Type B pancreatic cell (in vitro differentiated cells): ENCODE measurements around the gene CAP2. TPM values are rescaled to one million over a fixed set of nuclear protein-coding genes. Genes with fewer than 3 reads are reported as not detected.
"Not testable (repeated sequence)": the region's sequence is repeated elsewhere in the genome, so short reads cannot be mapped to it uniquely, and the experiment has no call there.

ENCODE experiments used
- DNase-seq: peaks from one replicate; pipeline ENCODE4 v3.0.0; 2021; ENCODE audit warnings: mixed read lengths; ENCODE audit not compliant: unreplicated experiment; ENCODE audit errors: extremely low spot score
- H3K27ac Mint-ChIP-seq: 2 replicates; pipeline ENCODE4 v1.8.0; 2021; ENCODE audit warnings: mild to moderate bottlenecking, mixed read lengths
- H3K27me3 Mint-ChIP-seq: 2 replicates; pipeline ENCODE4 v1.8.0; 2021; ENCODE audit warnings: mixed read lengths
- H3K36me3 Mint-ChIP-seq: 2 replicates; pipeline ENCODE4 v1.8.0; 2021; ENCODE audit warnings: mixed read lengths
- H3K4me1 Mint-ChIP-seq: one replicate; pipeline ENCODE4 v1.8.0; 2021; ENCODE audit warnings: mixed read lengths; ENCODE audit not compliant: unreplicated experiment
- H3K4me3 Mint-ChIP-seq: 2 replicates; pipeline ENCODE4 v1.8.0; 2021; ENCODE audit warnings: mild to moderate bottlenecking, mixed read lengths
- H3K9me3 Mint-ChIP-seq: 2 replicates; pipeline ENCODE4 v1.8.0; 2021; ENCODE audit warnings: mixed read lengths
- CTCF ChIP-seq: fragments of 200-600 bp; sonication (generic); conservative IDR thresholded peaks from 2 replicates; pipeline ENCODE4 v1.5.0; 2021; ENCODE audit warnings: antibody characterized with exemption, mild to moderate bottlenecking
- total RNA-seq: library from RNA; stranded (reverse); gene quantifications from 2 replicates; pipeline ENCODE4 v1.2.1, GENCODE V29; 2021; ENCODE audit warnings: low replicate concordance

Gene CAP2
- total RNA-seq, 1 donor from 2014 or later, result 9.3 TPM

GRCh38 chr6:17397764-17398194, 4.4 kb downstream of the CAP2 start:
- H3K4me1 Mint-ChIP-seq, result peaks cover 18% of the 10 kb centered on the region
- H3K27me3 Mint-ChIP-seq, result no peaks in the 10 kb centered on the region
- peaks cover 4% of the 10 kb centered on the region for H3K9me3 Mint-ChIP-seq
- DNase-seq, result no peak
- H3K36me3 Mint-ChIP-seq, result peaks cover 16% of the 10 kb centered on the region
- no peak overlapping the region for H3K4me3 Mint-ChIP-seq
- H3K27ac Mint-ChIP-seq, result no peak overlapping the region
- TF ChIP-seq CTCF, result no peak

DNA sequence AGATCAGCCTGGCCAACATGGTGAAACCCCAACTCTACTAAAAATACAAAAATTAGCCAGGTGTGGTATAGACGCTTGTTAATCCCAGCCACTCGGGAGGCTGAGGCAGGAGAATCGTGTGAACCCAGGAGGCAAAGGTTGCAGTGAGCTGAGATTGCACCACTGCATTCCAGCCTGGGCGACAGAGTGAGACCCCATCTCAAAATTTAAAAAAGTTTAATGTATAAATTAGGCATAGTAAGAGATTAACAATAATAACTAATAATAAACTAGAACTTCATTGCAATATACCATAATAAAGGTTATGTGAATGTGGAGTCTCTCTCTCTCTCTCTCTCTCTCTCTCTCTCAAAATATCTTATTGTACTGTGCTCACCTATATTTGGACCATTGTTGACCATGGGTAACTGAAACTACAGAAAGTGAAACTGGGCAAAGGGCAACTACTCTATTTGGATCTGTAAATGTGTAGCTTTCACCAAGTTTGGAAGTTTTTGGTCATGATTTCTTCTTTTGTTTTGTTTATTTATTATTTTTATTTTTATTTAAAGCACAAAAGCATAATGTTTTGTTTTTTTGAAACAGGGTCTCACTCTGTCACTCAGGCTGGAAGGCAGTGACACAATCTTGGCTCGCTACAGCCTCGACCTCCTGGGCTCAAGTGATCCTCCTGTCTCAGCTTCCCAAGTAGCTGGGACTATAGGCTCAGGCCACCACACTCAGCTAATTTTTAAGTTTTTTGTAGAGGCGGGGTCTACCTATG, 12.0 kb downstream of the CAP2 start:
- H3K9me3 Mint-ChIP-seq, H3K27ac Mint-ChIP-seq, DNase-seq, H3K4me3 Mint-ChIP-seq, H3K4me1 Mint-ChIP-seq, H3K27me3 Mint-ChIP-seq: not testable (repeated sequence)
- peaks cover 13% of the 10 kb centered on the region for H3K36me3 Mint-ChIP-seq

GRCh38 chr6:17405944-17406245, 12.5 kb downstream of the CAP2 start:
- no peaks in the 10 kb centered on the region for H3K27me3 Mint-ChIP-seq
- peaks cover 3% of the 10 kb centered on the region for H3K9me3 Mint-ChIP-seq
- H3K4me1 Mint-ChIP-seq, result no peaks in the 10 kb centered on the region
- H3K27ac Mint-ChIP-seq, result no peak overlapping the region
- peaks cover 12% of the 10 kb centered on the region for H3K36me3 Mint-ChIP-seq
- no peak for DNase-seq
- TF ChIP-seq CTCF, result no peak
- no peak overlapping the region for H3K4me3 Mint-ChIP-seq

GRCh38 chr6:17408081-17408480, 14.7 kb downstream of the CAP2 start:
- Mint-ChIP-seq H3K4me1 (no peaks in the 10 kb centered on the region), H3K4me3 (no peak overlapping the region), H3K27me3 (no peaks in the 10 kb centered on the region), H3K36me3 (peaks cover 12% of the 10 kb centered on the region), H3K9me3 (peaks cover 3% of the 10 kb centered on the region), H3K27ac (no peak overlapping the region)
- DNase-seq, result no peak
- TF ChIP-seq CTCF, result no peak

DNA sequence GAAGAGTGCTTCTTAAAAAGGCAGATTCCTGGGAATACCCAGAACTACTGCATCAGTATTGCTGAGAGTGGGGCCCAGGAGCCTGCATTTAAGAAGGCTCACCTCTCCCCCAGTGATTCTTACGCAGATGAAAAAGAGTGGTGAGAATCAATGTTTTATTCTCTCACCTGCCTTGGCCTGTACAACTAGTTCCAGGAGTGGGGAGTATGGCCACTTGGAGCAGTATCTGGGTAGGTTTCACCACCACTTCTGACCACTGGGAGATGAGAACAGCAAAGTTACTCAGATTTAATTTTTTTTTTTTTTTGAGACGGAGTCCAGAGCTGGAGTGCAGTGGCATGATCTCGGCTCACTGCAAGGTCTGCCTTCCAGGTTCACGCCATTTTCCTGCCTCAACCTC, 16.9 kb downstream of the CAP2 start:
- no peaks in the 10 kb centered on the region for H3K4me1 Mint-ChIP-seq
- no peak overlapping the region for H3K27ac Mint-ChIP-seq
- peaks cover 12% of the 10 kb centered on the region for H3K36me3 Mint-ChIP-seq
- no peaks in the 10 kb centered on the region for H3K27me3 Mint-ChIP-seq
- no peak for DNase-seq
- H3K9me3 Mint-ChIP-seq, result peaks cover 3% of the 10 kb centered on the region
- no peak for TF ChIP-seq CTCF
- H3K4me3 Mint-ChIP-seq, result no peak overlapping the region

DNA sequence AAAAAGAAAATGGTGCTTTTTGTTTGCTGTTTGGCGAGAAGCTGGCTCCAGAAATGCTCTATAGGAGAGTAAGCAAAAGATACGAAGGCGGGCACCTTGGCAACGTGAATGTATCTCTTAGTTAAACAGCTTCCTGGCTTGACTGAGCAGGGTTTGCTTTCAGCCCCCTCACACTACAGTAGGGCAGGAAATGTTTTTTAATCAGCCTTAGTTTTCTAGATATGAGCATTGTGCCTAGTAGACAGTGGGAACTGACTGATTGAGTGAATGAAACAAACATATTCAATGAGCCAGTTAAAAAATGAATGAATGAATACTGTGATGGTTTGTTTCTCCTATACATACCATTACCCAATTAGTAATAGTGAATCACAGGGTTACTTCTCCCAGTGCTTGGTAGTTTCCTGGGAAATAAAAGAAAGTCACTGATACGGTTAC, 19.9 kb downstream of the CAP2 start:
- Mint-ChIP-seq H3K4me3 (no peak overlapping the region), H3K27ac (no peak overlapping the region), H3K36me3 (peaks cover 7% of the 10 kb centered on the region), H3K27me3 (no peaks in the 10 kb centered on the region), H3K9me3 (no peaks in the 10 kb centered on the region), H3K4me1 (peaks cover 10% of the 10 kb centered on the region)
- TF ChIP-seq CTCF, result no peak
- no peak for DNase-seq

DNA sequence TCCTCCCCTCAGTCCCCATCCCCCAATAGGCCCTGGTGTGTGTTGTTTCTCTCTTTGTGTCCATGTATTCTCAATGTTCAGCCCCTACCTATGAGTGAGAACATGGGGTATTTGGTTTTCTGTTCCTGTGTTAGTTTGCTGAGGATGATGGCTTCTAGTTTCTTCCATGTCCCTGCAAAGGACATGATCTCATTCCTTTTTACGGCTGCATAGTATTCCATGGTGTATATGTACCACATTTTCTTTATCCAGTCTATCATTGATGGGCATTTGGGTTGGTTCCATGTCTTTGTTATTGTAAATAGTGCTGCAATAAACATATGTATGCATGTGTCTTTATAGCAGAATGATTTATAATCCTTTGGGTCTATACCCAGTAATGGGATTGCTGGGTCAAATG, 21.0 kb downstream of the CAP2 start:
- H3K27ac Mint-ChIP-seq, result not testable (repeated sequence)

More for the DNA sequence above, 21.0 kb downstream of the CAP2 start:
- not testable (repeated sequence) for H3K4me3 Mint-ChIP-seq, H3K36me3 Mint-ChIP-seq, H3K9me3 Mint-ChIP-seq, DNase-seq, H3K27me3 Mint-ChIP-seq
- H3K4me1 Mint-ChIP-seq, result peaks cover 19% of the 10 kb centered on the region
